Sigmoid colon (tissue), 7 donors: ENCODE results near the gene ZNF407. TPM values are rescaled to one million over a fixed set of nuclear protein-coding genes. Genes with fewer than 3 reads are reported as not detected.

Experiments
- DNase-seq: peaks from one replicate; pipeline ENCODE4 v3.0.0-alpha.2; 2019
- H3K27ac ChIP-seq, 4 donors: fragments of 200-600 bp; sonication (generic); one replicate each; pipeline ENCODE4 v1.5.1; 2016 to 2019; ENCODE audit warnings: mild to moderate bottlenecking in 1 of 4
- H3K27me3 ChIP-seq, 3 donors: fragments of 200-600 bp; sonication (generic); one replicate each; pipeline ENCODE4 v1.5.1; 2019; ENCODE audit warnings: mild to moderate bottlenecking in 1 of 3
- H3K36me3 ChIP-seq, 4 donors: fragments of 200-600 bp; sonication (generic); one replicate each; pipeline ENCODE4 v1.5.1; 2016 to 2019
- H3K4me1 ChIP-seq, 4 donors: fragments of 200-600 bp; sonication (generic); one replicate each; pipeline ENCODE4 v1.5.1; 2017 to 2019
- H3K4me3 ChIP-seq, 4 donors: fragments of 200-600 bp; sonication (generic); one replicate each; pipeline ENCODE4 v1.5.1; 2017 to 2019; ENCODE audit warnings: mild to moderate bottlenecking in 2 of 4, moderate library complexity in 1 of 4
- H3K9me3 ChIP-seq, 4 donors: fragments of 200-600 bp in 3 of 4; sonication (generic) in 3 of 4; one replicate each; pipeline versions ENCODE4 v1.5.1 to v1.6.1; 2013 to 2019
- EP300 ChIP-seq, 4 donors: sonication (generic); formaldehyde crosslinking; IDR thresholded peaks; one replicate each; pipeline ENCODE4 v1.6.1; 2017; ENCODE audit warnings: antibody characterized with exemption in 4 of 4
- POLR2A ChIP-seq, 2 donors: fragments of 450-650 bp; IDR thresholded peaks; one replicate each; pipeline ENCODE4 v1.6.1; 2016; ENCODE audit warnings: antibody characterized with exemption in 2 of 2, mild to moderate bottlenecking in 2 of 2, moderate library complexity in 2 of 2
- POLR2AphosphoS5 ChIP-seq, 4 donors: sonication (generic); formaldehyde crosslinking; IDR thresholded peaks; one replicate each; pipeline ENCODE4 v1.6.1; 2017; ENCODE audit warnings: antibody characterized with exemption in 4 of 4
- whole genome bisulfite sequencing, 2 donors: extraction: QIAGEN DNeasy Blood & Tissue Kit; methylation state at CpG; one replicate each; pipeline ENCODE4 v1.1.7; 2013; 5-methylcytosine and 5-hydroxymethylcytosine counted together
- intact Hi-C: fragments of 100-400 bp; cut with DNase I; formaldehyde crosslinking; loops from one replicate; pipeline ENCODE4 v1.15.1; 2023
- polyA plus RNA-seq, 3 donors: library from polyadenylated mRNA; stranded (reverse); fragments of 200-250 nt; gene quantifications; one replicate each; pipeline ENCODE4 v1.2.3, GENCODE V29; 2013
- total RNA-seq, 4 donors: library from RNA; depleted of rRNA; stranded (reverse); fragments of >200 nt; gene quantifications; one replicate each; pipeline ENCODE4 v1.1.0, GENCODE V29; 2016
- TF ChIP-seq, protein P1 (sequence below), 4 experiments: fragments of 450-650 bp in 3 of 4; fragments of 200-600 bp in 1 of 4; IDR thresholded peaks; one replicate each; pipeline ENCODE4 v1.5.1; 2016 to 2019; ENCODE audit warnings: antibody characterized with exemption in 4 of 4, mild to moderate bottlenecking in 3 of 4, moderate library complexity in 2 of 4
- donor health status: healthy with polysubstance abuse.
- donor health status: Bipolar disorder and iron deficiency.
- donor health status: healthy.

Gene ZNF407
- total and polyA plus RNA-seq, 7 donors = 1.4 to 19.8 (median 16.3) TPM

- no peaks in the 10 kb centered on the region for H3K9me3 ChIP-seq
- TF ChIP-seq, protein P1, sequence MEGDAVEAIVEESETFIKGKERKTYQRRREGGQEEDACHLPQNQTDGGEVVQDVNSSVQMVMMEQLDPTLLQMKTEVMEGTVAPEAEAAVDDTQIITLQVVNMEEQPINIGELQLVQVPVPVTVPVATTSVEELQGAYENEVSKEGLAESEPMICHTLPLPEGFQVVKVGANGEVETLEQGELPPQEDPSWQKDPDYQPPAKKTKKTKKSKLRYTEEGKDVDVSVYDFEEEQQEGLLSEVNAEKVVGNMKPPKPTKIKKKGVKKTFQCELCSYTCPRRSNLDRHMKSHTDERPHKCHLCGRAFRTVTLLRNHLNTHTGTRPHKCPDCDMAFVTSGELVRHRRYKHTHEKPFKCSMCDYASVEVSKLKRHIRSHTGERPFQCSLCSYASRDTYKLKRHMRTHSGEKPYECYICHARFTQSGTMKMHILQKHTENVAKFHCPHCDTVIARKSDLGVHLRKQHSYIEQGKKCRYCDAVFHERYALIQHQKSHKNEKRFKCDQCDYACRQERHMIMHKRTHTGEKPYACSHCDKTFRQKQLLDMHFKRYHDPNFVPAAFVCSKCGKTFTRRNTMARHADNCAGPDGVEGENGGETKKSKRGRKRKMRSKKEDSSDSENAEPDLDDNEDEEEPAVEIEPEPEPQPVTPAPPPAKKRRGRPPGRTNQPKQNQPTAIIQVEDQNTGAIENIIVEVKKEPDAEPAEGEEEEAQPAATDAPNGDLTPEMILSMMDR (IDR thresholded peaks at IDR 0.05) = no peak
- TF ChIP-seq POLR2A (IDR thresholded peaks at IDR 0.05) (no peak), EP300 (IDR thresholded peaks at IDR 0.05) (no peak), POLR2AphosphoS5 (IDR thresholded peaks at IDR 0.05) (no peak)
- no peak overlapping the region for H3K27ac ChIP-seq
- no peak overlapping the region for H3K4me3 ChIP-seq
- intact Hi-C loops = no loop called here
- no peak for DNase-seq
- H3K27me3 ChIP-seq = no peaks in the 10 kb centered on the region
- 48 to 78% methylated on average over 4 of the region's 4 CpGs for WGBS, 2 donors
- no peaks in the 10 kb centered on the region for H3K36me3 ChIP-seq
- no peaks in the 10 kb centered on the region for H3K4me1 ChIP-seq
These were observed 27.4 kb upstream of the ZNF407 start for GRCh38 chr18:74570266-74570665.

- no peak overlapping the region for H3K4me3 ChIP-seq
- H3K36me3 ChIP-seq = no peaks in the 10 kb centered on the region
- 89 to 91% methylated on average over 12 of the region's 12 CpGs for WGBS, 2 donors
- no peaks in the 10 kb centered on the region for H3K4me1 ChIP-seq
- no peaks in the 10 kb centered on the region for H3K27me3 ChIP-seq
- H3K27ac ChIP-seq = no peak overlapping the region
- no peak for DNase-seq
- intact Hi-C loops = no loop called here
- H3K9me3 ChIP-seq = no peaks in the 10 kb centered on the region
- TF ChIP-seq, protein P1 (IDR thresholded peaks at IDR 0.05) = no peak
- TF ChIP-seq EP300 (IDR thresholded peaks at IDR 0.05) = no peak
- no peak for TF ChIP-seq POLR2AphosphoS5 (IDR thresholded peaks at IDR 0.05)
- no peak for TF ChIP-seq POLR2A (IDR thresholded peaks at IDR 0.05)
These were observed 25.6 kb upstream of the ZNF407 start for GRCh38 chr18:74571895-74572680.

DNA sequence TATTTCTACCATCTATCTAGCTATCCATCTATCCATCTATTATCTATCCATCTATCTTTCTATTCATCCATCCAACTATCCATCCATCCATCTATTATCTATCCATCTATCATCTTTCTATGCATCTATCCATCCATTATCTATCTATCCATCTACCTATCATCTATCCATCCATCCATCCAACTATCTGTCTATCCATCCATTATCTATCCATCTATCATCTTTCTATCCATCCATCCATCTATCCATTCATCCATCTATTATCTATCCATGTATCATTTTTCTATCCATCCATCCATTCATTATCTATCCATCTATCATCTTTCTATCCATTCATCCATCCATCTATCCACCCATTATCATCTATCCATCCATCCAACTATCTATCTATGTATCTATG lies 24.6 kb upstream of the ZNF407 start:
- H3K4me3 ChIP-seq = no peak overlapping the region
- DNase-seq = no peak
- H3K27me3 ChIP-seq = no peaks in the 10 kb centered on the region
- intact Hi-C loops = no loop called here
- H3K9me3 ChIP-seq = no peaks in the 10 kb centered on the region
- H3K27ac ChIP-seq = no peak overlapping the region
- H3K4me1 ChIP-seq = no peaks in the 10 kb centered on the region
- TF ChIP-seq POLR2AphosphoS5 (IDR thresholded peaks at IDR 0.05) (no peak), POLR2A (IDR thresholded peaks at IDR 0.05) (no peak), EP300 (IDR thresholded peaks at IDR 0.05) (no peak)
- TF ChIP-seq, protein P1 (IDR thresholded peaks at IDR 0.05) = no peak
- no peaks in the 10 kb centered on the region for H3K36me3 ChIP-seq

DNA sequence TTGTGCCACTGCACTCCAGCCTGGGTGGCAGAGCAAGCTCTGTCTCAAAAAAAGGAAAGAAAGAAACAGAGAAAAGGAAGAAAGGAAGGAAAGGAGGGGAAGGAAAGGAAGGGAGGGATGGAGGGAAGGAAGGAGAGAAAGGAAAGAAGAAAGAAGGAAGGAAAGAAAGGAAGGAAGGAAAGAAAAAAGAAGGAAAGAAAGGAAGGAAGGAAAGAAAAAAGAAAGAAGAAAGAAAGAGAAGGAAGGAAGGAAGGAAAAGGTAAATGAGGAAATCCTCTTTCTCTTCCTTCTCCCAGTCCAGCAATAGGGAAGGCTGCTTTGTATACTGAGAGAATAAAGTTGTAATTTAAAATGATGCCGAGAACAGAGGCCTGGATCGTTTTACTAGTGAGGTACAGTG lies 22.8 kb upstream of the ZNF407 start:
- H3K27ac ChIP-seq = no peak overlapping the region
- TF ChIP-seq POLR2A (IDR thresholded peaks at IDR 0.05) = no peak
- no peaks in the 10 kb centered on the region for H3K9me3 ChIP-seq
- H3K4me1 ChIP-seq = no peaks in the 10 kb centered on the region
- 83 to 84% methylated on average over 2 of the region's 2 CpGs for WGBS, 2 donors
- DNase-seq = no peak
- intact Hi-C loops = no loop called here
- H3K27me3 ChIP-seq = no peaks in the 10 kb centered on the region
- H3K36me3 ChIP-seq = no peaks in the 10 kb centered on the region
- no peak overlapping the region for H3K4me3 ChIP-seq

GRCh38 chr18:74577019-74577418 lies 20.7 kb upstream of the ZNF407 start:
- intact Hi-C loops = no loop called here
- no peak for TF ChIP-seq POLR2A (IDR thresholded peaks at IDR 0.05)
- TF ChIP-seq POLR2AphosphoS5 (IDR thresholded peaks at IDR 0.05) = no peak
- TF ChIP-seq EP300 (IDR thresholded peaks at IDR 0.05) = no peak
- TF ChIP-seq, protein P1 (IDR thresholded peaks at IDR 0.05) = no peak

More at GRCh38 chr18:74577019-74577418, 20.7 kb upstream of the ZNF407 start:
- no peaks in the 10 kb centered on the region for H3K4me1 ChIP-seq
- H3K9me3 ChIP-seq = no peaks in the 10 kb centered on the region
- no peaks in the 10 kb centered on the region for H3K36me3 ChIP-seq
- H3K27me3 ChIP-seq = no peaks in the 10 kb centered on the region
- DNase-seq = no peak
- 59 to 65% methylated on average over 5 of the region's 5 CpGs for WGBS, 2 donors
- no peak overlapping the region for H3K4me3 ChIP-seq
- no peak overlapping the region for H3K27ac ChIP-seq
